PFSK-1 (cell line): ENCODE results near the gene ARHGAP9.

ENCODE experiments used
- FOXP2 ChIP-seq: optimal IDR thresholded peaks from 2 replicates; pipeline ENCODE3; 2011; ENCODE audit warnings: borderline replicate concordance, control low read depth, inconsistent platforms; ENCODE audit not compliant: insufficient read depth; ENCODE audit errors: extremely low read length, extremely low read depth
- POLR2AphosphoS5 ChIP-seq: IDR thresholded peaks from 2 replicates; pipeline ENCODE4 v1.6.1; 2012; ENCODE audit warnings: low read depth, mild to moderate bottlenecking, control low read depth, low read length, moderate library complexity
- REST ChIP-seq, 2 experiments: IDR thresholded peaks; 2 replicates each; pipeline versions ENCODE4 v1.6.1 to v1.8.0; 2011 to 2012; ENCODE audit warnings: low read depth in 2 of 2, low read length in 2 of 2, control low read depth in 1 of 2, inconsistent platforms in 1 of 2, mild to moderate bottlenecking in 1 of 2, moderate library complexity in 1 of 2; ENCODE audit not compliant: insufficient read depth in 1 of 2
- SIN3A ChIP-seq: IDR thresholded peaks from 2 replicates; pipeline ENCODE4 v1.6.1; 2012; ENCODE audit warnings: mild to moderate bottlenecking, low read length, moderate library complexity, borderline replicate concordance; ENCODE audit not compliant: insufficient read depth
- TAF1 ChIP-seq: IDR thresholded peaks from 2 replicates; pipeline ENCODE4 v1.6.1; 2012; ENCODE audit warnings: low read length, control low read depth, borderline replicate concordance; ENCODE audit not compliant: insufficient read depth

Gene ARHGAP9

GRCh38 chr12:57496822-57497221 is 17.2 kb upstream of the ARHGAP9 start:
- no peak for TF ChIP-seq SIN3A
- no peak for TF ChIP-seq FOXP2
- no peak for TF ChIP-seq TAF1
- no peak for TF ChIP-seq REST (IDR thresholded peaks at IDR 0.05; ENCODE audit: insufficient read depth in 1 of 2, low read depth in 2 of 2, low read length in 2 of 2)
- no peak for TF ChIP-seq POLR2AphosphoS5

- TF ChIP-seq SIN3A: no peak
- TF ChIP-seq POLR2AphosphoS5: no peak
- TF ChIP-seq TAF1: no peak
- TF ChIP-seq FOXP2: no peak
- no peak for TF ChIP-seq REST (IDR thresholded peaks at IDR 0.05; ENCODE audit: insufficient read depth in 1 of 2, low read depth in 2 of 2, low read length in 2 of 2)
Observed at GRCh38 chr12:57491393-57492280, 12.0 kb upstream of the ARHGAP9 start.

GRCh38 chr12:57490126-57490525 is 10.5 kb upstream of the ARHGAP9 start:
- TF ChIP-seq SIN3A (no peak), POLR2AphosphoS5 (no peak), FOXP2 (no peak), TAF1 (no peak), REST (IDR thresholded peaks at IDR 0.05; ENCODE audit: insufficient read depth in 1 of 2, low read depth in 2 of 2, low read length in 2 of 2) (no peak)

GRCh38 chr12:57489157-57489641 is 9.5 kb upstream of the ARHGAP9 start:
- no peak for TF ChIP-seq REST (IDR thresholded peaks at IDR 0.05; ENCODE audit: insufficient read depth in 1 of 2, low read depth in 2 of 2, low read length in 2 of 2)
- no peak for TF ChIP-seq POLR2AphosphoS5
- no peak for TF ChIP-seq FOXP2
- no peak for TF ChIP-seq SIN3A
- no peak for TF ChIP-seq TAF1
